CD4-positive, CD25-positive, alpha-beta regulatory T cell (primary cell): ENCODE results near the gene ARRB1. TPM values are rescaled to one million over a fixed set of nuclear protein-coding genes. Genes with fewer than 3 reads are reported as not detected.
"Not testable (repeated sequence)": the region's sequence is repeated elsewhere in the genome, so short reads cannot be mapped to it uniquely, and the experiment has no call there.

Source experiments
- ATAC-seq, 2 donors: fragments of 150-1000 bp; cut with Tn5 transposase; one replicate each; pipeline ENCODE4 v1.10.0; 2021; ENCODE audit warnings: low read depth in 2 of 2, moderate number of reproducible peaks in 2 of 2, moderate library complexity in 1 of 2
- DNase-seq, 3 donors: peaks; one replicate each; pipeline versions ENCODE4 v3.0.0 to v3.0.0-alpha.2; 2012 to 2022; ENCODE audit warnings: mixed read lengths in 1 of 3
- H3K27ac ChIP-seq: one replicate; pipeline ENCODE4 v1.7.0; 2013; ENCODE audit warnings: mild to moderate bottlenecking, low read length; ENCODE audit not compliant: insufficient read depth, poor library complexity, severe bottlenecking
- H3K27me3 ChIP-seq: one replicate; pipeline ENCODE4 v1.7.0; 2013; ENCODE audit warnings: low read length; ENCODE audit not compliant: control insufficient read depth, insufficient read depth
- H3K36me3 ChIP-seq: one replicate; pipeline ENCODE4 v1.7.0; 2013; ENCODE audit warnings: mild to moderate bottlenecking, low read length, moderate library complexity; ENCODE audit not compliant: control insufficient read depth, insufficient read depth
- H3K4me1 ChIP-seq: 2 replicates; pipeline ENCODE4 v1.7.0; 2013; ENCODE audit warnings: mild to moderate bottlenecking, low read length; ENCODE audit not compliant: insufficient read depth, control insufficient read depth, poor library complexity, severe bottlenecking
- H3K4me3 ChIP-seq: one replicate; pipeline ENCODE4 v1.7.0; 2013; ENCODE audit warnings: low read depth, mild to moderate bottlenecking, low read length, moderate library complexity
- H3K9me3 ChIP-seq, 2 experiments: 1 replicate in 1 of 2; 2 replicates in 1 of 2; pipeline ENCODE4 v1.7.0; 2013; ENCODE audit warnings: low read length in 2 of 2, mild to moderate bottlenecking in 1 of 2, moderate library complexity in 1 of 2; ENCODE audit not compliant: control insufficient read depth in 2 of 2
- H3K27ac Mint-ChIP-seq, 3 donors: one replicate each; pipeline ENCODE4 v1.8.0; 2020 to 2022; ENCODE audit warnings: mild to moderate bottlenecking in 3 of 3, mixed read lengths in 3 of 3, moderate library complexity in 2 of 3
- H3K27me3 Mint-ChIP-seq: one replicate; pipeline ENCODE4 v1.8.0; 2022; ENCODE audit warnings: mild to moderate bottlenecking, mixed read lengths
- H3K36me3 Mint-ChIP-seq: one replicate; pipeline ENCODE4 v1.8.0; 2020; ENCODE audit warnings: mixed read lengths
- H3K4me1 Mint-ChIP-seq, 4 donors: one replicate each; pipeline ENCODE4 v1.8.0; 2020 to 2022; ENCODE audit warnings: mixed read lengths in 4 of 4, mild to moderate bottlenecking in 1 of 4
- H3K4me3 Mint-ChIP-seq, 4 donors: one replicate each; pipeline ENCODE4 v1.8.0; 2020 to 2022; ENCODE audit warnings: mild to moderate bottlenecking in 4 of 4, mixed read lengths in 4 of 4, moderate library complexity in 3 of 4
- H3K9me3 Mint-ChIP-seq, 7 donors: one replicate each; pipeline ENCODE4 v1.8.0; 2020 to 2022; ENCODE audit warnings: mixed read lengths in 7 of 7, mild to moderate bottlenecking in 3 of 7, moderate library complexity in 2 of 7
- polyA plus RNA-seq, 4 donors: library from polyadenylated mRNA; unstranded; fragments of 300-500 nt; fragmentation: Illumina TruSeq; gene quantifications; one replicate each; pipeline ENCODE4 v1.2.3, GENCODE V29; 2021
- total RNA-seq: library from RNA; stranded (reverse); gene quantifications from one replicate; pipeline ENCODE4 v1.2.3, GENCODE V29; 2022

ARRB1 gene
- total and polyA plus RNA-seq, 5 donors from 2014 or later = 5.1 to 36.1 (median 6.5) TPM

GRCh38 chr11:75307058-75307457 is 44.4 kb downstream of the ARRB1 start:
- no peak for ATAC-seq
- H3K36me3 Mint-ChIP-seq = peaks cover 3% of the 10 kb centered on the region
- no peaks in the 10 kb centered on the region for H3K9me3 ChIP-seq
- H3K9me3 Mint-ChIP-seq = no peaks in the 10 kb centered on the region
- H3K4me1 Mint-ChIP-seq = peaks cover 0 to 15% (median 2%) of the 10 kb centered on the region in 4 donors
- no peaks in the 10 kb centered on the region for H3K27me3 ChIP-seq
- no peak overlapping the region for H3K4me3 ChIP-seq
- peak overlapping the region in 2 of 3 donors; percentile 65 to 87 for H3K27ac Mint-ChIP-seq
- no peaks in the 10 kb centered on the region for H3K36me3 ChIP-seq
- DNase-seq = no peak
- no peak overlapping the region for H3K27ac ChIP-seq
- no peaks in the 10 kb centered on the region for H3K4me1 ChIP-seq
- H3K4me3 Mint-ChIP-seq = no peak overlapping the region
- no peaks in the 10 kb centered on the region for H3K27me3 Mint-ChIP-seq

DNA sequence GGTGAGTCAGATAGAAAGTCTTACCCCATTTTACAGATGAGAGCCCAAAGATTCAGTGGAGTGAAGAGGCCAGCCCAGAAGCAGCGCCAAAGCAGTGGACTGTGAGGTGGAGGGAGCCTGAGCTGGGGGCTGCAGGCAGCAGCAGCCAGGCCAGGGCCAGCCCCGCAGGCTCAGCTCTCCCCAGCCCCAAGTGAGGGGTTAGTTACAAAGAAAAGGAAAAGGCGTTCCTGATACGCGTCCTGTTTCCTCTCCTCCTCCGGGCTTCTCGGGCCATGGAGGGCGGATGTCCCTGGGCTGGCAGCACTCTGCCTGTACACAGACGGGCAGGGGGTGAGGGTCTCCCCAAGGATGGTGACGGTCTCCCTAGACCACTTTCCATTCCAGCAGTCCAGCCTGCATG is 44.9 kb downstream of the ARRB1 start:
- Mint-ChIP-seq H3K36me3 (peaks cover 3% of the 10 kb centered on the region), H3K27ac (peak overlapping the region in 1 of 3 donors; percentile 65), H3K9me3 (no peaks in the 10 kb centered on the region), H3K4me3 (no peak overlapping the region), H3K4me1 (peaks cover 0 to 14% (median 2%) of the 10 kb centered on the region in 4 donors), H3K27me3 (no peaks in the 10 kb centered on the region)
- no peak overlapping the region for H3K27ac ChIP-seq
- DNase-seq (no peak), ATAC-seq (no peak)
- H3K36me3 ChIP-seq = no peaks in the 10 kb centered on the region
- no peaks in the 10 kb centered on the region for H3K27me3 ChIP-seq
- H3K4me1 ChIP-seq = no peaks in the 10 kb centered on the region
- no peaks in the 10 kb centered on the region for H3K9me3 ChIP-seq
- no peak overlapping the region for H3K4me3 ChIP-seq

GRCh38 chr11:75305993-75306392 is 45.5 kb downstream of the ARRB1 start:
- Histone ChIP-seq H3K27me3 (no peaks in the 10 kb centered on the region), H3K4me1 (no peaks in the 10 kb centered on the region), H3K4me3 (no peak overlapping the region), H3K36me3 (no peaks in the 10 kb centered on the region), H3K27ac (no peak overlapping the region), H3K9me3 (no peaks in the 10 kb centered on the region)
- Mint-ChIP-seq H3K4me3 (no peak overlapping the region), H3K36me3 (peaks cover 3% of the 10 kb centered on the region), H3K27ac (peak overlapping the region in 2 of 3 donors; percentile 57 to 84), H3K4me1 (peaks cover 0 to 14% (median 2%) of the 10 kb centered on the region in 4 donors), H3K9me3 (no peaks in the 10 kb centered on the region), H3K27me3 (no peaks in the 10 kb centered on the region)
- DNase-seq (no peak), ATAC-seq (no peak)

DNA sequence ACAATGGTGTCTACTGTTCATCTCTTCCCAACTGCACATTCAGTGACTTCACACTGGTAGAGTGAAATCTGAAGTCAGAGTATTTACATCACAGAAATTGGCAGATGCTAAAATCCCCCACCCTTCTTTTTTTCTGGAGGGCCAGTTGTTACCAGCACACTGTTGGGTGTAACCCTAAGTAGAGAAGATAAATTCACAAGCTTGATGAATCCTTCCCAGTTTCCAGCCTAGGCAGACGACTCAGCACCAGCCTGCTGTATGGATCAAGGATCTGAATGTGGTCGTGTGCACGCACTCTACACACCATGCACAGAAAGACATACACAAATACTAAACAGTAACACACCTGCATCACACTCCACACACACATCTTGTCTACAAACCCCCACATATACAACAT is 46.0 kb downstream of the ARRB1 start:
- ATAC-seq (no peak), DNase-seq (no peak)
- H3K4me3 ChIP-seq = no peak overlapping the region
- Mint-ChIP-seq H3K27ac (peak overlapping the region in 2 of 3 donors; percentile 57 to 84), H3K27me3 (no peaks in the 10 kb centered on the region), H3K36me3 (peaks cover 3% of the 10 kb centered on the region), H3K4me3 (no peak overlapping the region), H3K9me3 (no peaks in the 10 kb centered on the region), H3K4me1 (peaks cover 0 to 14% (median 2%) of the 10 kb centered on the region in 4 donors)
- no peak overlapping the region for H3K27ac ChIP-seq
- H3K36me3 ChIP-seq = no peaks in the 10 kb centered on the region
- H3K27me3 ChIP-seq = no peaks in the 10 kb centered on the region
- no peaks in the 10 kb centered on the region for H3K4me1 ChIP-seq
- H3K9me3 ChIP-seq = no peaks in the 10 kb centered on the region

DNA sequence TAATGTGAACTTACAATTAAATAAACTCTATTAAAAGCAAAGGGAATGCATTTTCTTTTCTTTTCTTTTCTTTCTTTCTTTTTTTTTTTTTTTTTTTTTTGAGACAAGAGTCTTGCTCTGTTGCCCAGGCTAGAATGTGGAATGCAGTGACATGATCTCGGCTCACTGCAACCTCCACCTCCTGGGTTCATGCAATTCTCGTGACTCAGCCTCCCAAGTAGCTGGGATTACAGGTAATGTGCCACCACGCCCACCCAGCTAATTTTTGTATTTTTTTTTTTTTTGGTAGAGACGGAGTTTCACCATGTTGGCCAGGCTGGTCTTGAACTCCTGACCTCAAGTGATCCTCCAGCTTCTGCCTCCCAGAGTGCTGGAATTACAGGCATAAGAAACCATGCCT is 46.5 kb downstream of the ARRB1 start:
- H3K4me3 ChIP-seq, H3K4me3 Mint-ChIP-seq, H3K27me3 Mint-ChIP-seq, H3K27ac Mint-ChIP-seq, H3K27me3 ChIP-seq, H3K9me3 ChIP-seq, H3K4me1 ChIP-seq, H3K36me3 ChIP-seq, H3K27ac ChIP-seq, DNase-seq, ATAC-seq, H3K36me3 Mint-ChIP-seq, H3K9me3 Mint-ChIP-seq: not testable (repeated sequence)
- peaks cover 0 to 14% (median 2%) of the 10 kb centered on the region in 4 donors for H3K4me1 Mint-ChIP-seq

GRCh38 chr11:75303544-75304224 is 47.8 kb downstream of the ARRB1 start:
- Mint-ChIP-seq H3K36me3 (peaks cover 3% of the 10 kb centered on the region), H3K27ac (no peak overlapping the region), H3K4me3 (no peak overlapping the region), H3K27me3 (no peaks in the 10 kb centered on the region), H3K4me1 (peaks cover 0 to 14% (median 2%) of the 10 kb centered on the region in 4 donors), H3K9me3 (no peaks in the 10 kb centered on the region)
- H3K27me3 ChIP-seq = no peaks in the 10 kb centered on the region
- no peak for DNase-seq
- H3K27ac ChIP-seq = no peak overlapping the region
- no peaks in the 10 kb centered on the region for H3K9me3 ChIP-seq
- H3K4me1 ChIP-seq = no peaks in the 10 kb centered on the region
- no peak overlapping the region for H3K4me3 ChIP-seq
- ATAC-seq = no peak
- no peaks in the 10 kb centered on the region for H3K36me3 ChIP-seq

GRCh38 chr11:75302371-75302770 is 49.1 kb downstream of the ARRB1 start:
- H3K27ac ChIP-seq = no peak overlapping the region
- no peaks in the 10 kb centered on the region for H3K4me1 ChIP-seq
- H3K27me3 Mint-ChIP-seq = no peaks in the 10 kb centered on the region
- peaks cover 3% of the 10 kb centered on the region for H3K36me3 Mint-ChIP-seq
- DNase-seq (no peak), ATAC-seq (no peak)
- no peaks in the 10 kb centered on the region for H3K9me3 ChIP-seq
- H3K27ac Mint-ChIP-seq = peak overlapping the region in 1 of 3 donors; percentile 20
- H3K36me3 ChIP-seq = no peaks in the 10 kb centered on the region
- H3K9me3 Mint-ChIP-seq = no peaks in the 10 kb centered on the region
- H3K4me3 ChIP-seq = no peak overlapping the region
- H3K27me3 ChIP-seq = no peaks in the 10 kb centered on the region
- H3K4me1 Mint-ChIP-seq = peaks cover 0 to 14% (median 3%) of the 10 kb centered on the region in 4 donors
- no peak overlapping the region for H3K4me3 Mint-ChIP-seq
